H9 (cell line): ENCODE data around the gene DMD. TPM values are rescaled to one million over a fixed set of nuclear protein-coding genes. Genes with fewer than 3 reads are reported as not detected.
A peak's percentile ranks its signal among the peaks of the same experiment; 100 is the strongest.

Experiments used
- DNase-seq: peaks from one replicate; pipeline ENCODE4 v3.0.0-alpha.2; 2017
- H2AFZ ChIP-seq: one replicate; pipeline ENCODE4 v1.6.1; 2013; ENCODE audit warnings: mild to moderate bottlenecking, low read length, control low read depth, moderate library complexity
- H2AK5ac ChIP-seq: 2 replicates; pipeline ENCODE4 v1.6.1; 2013; ENCODE audit warnings: low read length, control low read depth, mixed read lengths; ENCODE audit not compliant: insufficient read length
- H2BK120ac ChIP-seq: one replicate; pipeline ENCODE4 v1.6.1; 2013; ENCODE audit warnings: low read depth, mild to moderate bottlenecking, low read length, control low read depth, inconsistent platforms; ENCODE audit not compliant: poor library complexity, severe bottlenecking
- H2BK12ac ChIP-seq: 2 replicates; pipeline ENCODE4 v1.6.1; 2013; ENCODE audit warnings: low read length, control low read depth, mixed read lengths, low read depth; ENCODE audit not compliant: insufficient read length
- H2BK15ac ChIP-seq: 2 replicates; pipeline ENCODE4 v1.6.1; 2013; ENCODE audit warnings: low read depth, low read length, control low read depth
- H2BK20ac ChIP-seq: one replicate; pipeline ENCODE4 v1.6.1; 2013; ENCODE audit warnings: low read depth, mild to moderate bottlenecking, low read length, control low read depth, inconsistent platforms; ENCODE audit not compliant: poor library complexity, severe bottlenecking
- H2BK5ac ChIP-seq: 2 replicates; pipeline ENCODE4 v1.6.1; 2013; ENCODE audit warnings: low read length, control low read depth, mixed read lengths; ENCODE audit not compliant: insufficient read length
- H3K14ac ChIP-seq: 2 replicates; pipeline ENCODE4 v1.6.1; 2013; ENCODE audit warnings: low read length, control low read depth; ENCODE audit not compliant: insufficient read depth
- H3K18ac ChIP-seq: 2 replicates; pipeline ENCODE4 v1.6.1; 2013; ENCODE audit warnings: low read depth, mild to moderate bottlenecking, mixed read lengths, low read length, control low read depth; ENCODE audit not compliant: insufficient read length
- H3K23ac ChIP-seq: 2 replicates; pipeline ENCODE4 v1.6.1; 2013; ENCODE audit warnings: low read length, control low read depth, mixed read lengths, low read depth; ENCODE audit not compliant: insufficient read length
- H3K23me2 ChIP-seq: 2 replicates; pipeline ENCODE4 v1.6.1; 2013; ENCODE audit warnings: low read depth, mild to moderate bottlenecking, mixed read lengths, low read length, control low read depth; ENCODE audit not compliant: insufficient read length, poor library complexity, severe bottlenecking
- H3K27ac ChIP-seq: 2 replicates; pipeline ENCODE4 v1.5.1; 2013; ENCODE audit warnings: low read length, control low read depth, mixed read lengths, low read depth; ENCODE audit not compliant: insufficient read length
- H3K27me3 ChIP-seq: 2 replicates; pipeline ENCODE4 v1.6.1; 2013; ENCODE audit warnings: low read length, control low read depth, inconsistent platforms; ENCODE audit not compliant: insufficient read depth
- H3K4ac ChIP-seq: 2 replicates; pipeline ENCODE4 v1.6.1; 2013; ENCODE audit warnings: low read depth, mild to moderate bottlenecking, control low read depth, inconsistent platforms, low read length, moderate library complexity
- H3K4me1 ChIP-seq: 2 replicates; pipeline ENCODE4 v1.6.1; 2013; ENCODE audit warnings: low read length, control low read depth, inconsistent platforms; ENCODE audit not compliant: insufficient read depth
- H3K4me2 ChIP-seq: 2 replicates; pipeline ENCODE4 v1.6.1; 2013; ENCODE audit warnings: low read length, control low read depth, mixed read lengths; ENCODE audit not compliant: insufficient read length, insufficient read depth
- H3K56ac ChIP-seq: 2 replicates; pipeline ENCODE4 v1.6.1; 2013; ENCODE audit warnings: low read depth, mild to moderate bottlenecking, mixed read lengths, low read length, control low read depth; ENCODE audit not compliant: insufficient read length
- H3K79me1 ChIP-seq: 2 replicates; pipeline ENCODE4 v1.6.1; 2013; ENCODE audit warnings: low read depth, mild to moderate bottlenecking, moderate library complexity, low read length, control low read depth, inconsistent platforms; ENCODE audit not compliant: insufficient read depth, poor library complexity, severe bottlenecking
- H3K79me2 ChIP-seq: 2 replicates; pipeline ENCODE4 v1.6.1; 2013; ENCODE audit warnings: low read length, control low read depth, inconsistent platforms; ENCODE audit not compliant: insufficient read depth
- H3K9ac ChIP-seq: 2 replicates; pipeline ENCODE4 v1.6.1; 2013; ENCODE audit warnings: low read length, control low read depth, mixed read lengths; ENCODE audit not compliant: insufficient read length; ENCODE audit errors: extremely low read depth
- H3K9me3 ChIP-seq: one replicate; pipeline ENCODE4 v1.6.1; 2013; ENCODE audit warnings: low read depth, low read length, inconsistent platforms; ENCODE audit not compliant: control insufficient read depth
- H3T11ph ChIP-seq: one replicate; pipeline ENCODE4 v1.6.1; 2013; ENCODE audit warnings: mild to moderate bottlenecking, low read length, control low read depth, inconsistent platforms
- H4K20me1 ChIP-seq: one replicate; pipeline ENCODE4 v1.6.1; 2013; ENCODE audit not compliant: control insufficient read depth, insufficient read length, insufficient read depth
- H4K5ac ChIP-seq: 2 replicates; pipeline ENCODE4 v1.6.1; 2013; ENCODE audit warnings: low read depth, mild to moderate bottlenecking, mixed read lengths, low read length, control low read depth; ENCODE audit not compliant: insufficient read length
- H4K8ac ChIP-seq: replicated peaks from 2 replicates; pipeline ENCODE4 v1.6.1; 2013; ENCODE audit warnings: low read length, control low read depth, mixed read lengths, low read depth; ENCODE audit not compliant: insufficient read length
- H4K91ac ChIP-seq: 2 replicates; pipeline ENCODE4 v1.6.1; 2013; ENCODE audit warnings: low read depth, mild to moderate bottlenecking, moderate library complexity, mixed read lengths, low read length, control low read depth; ENCODE audit not compliant: insufficient read length
- H3K27ac Mint-ChIP-seq, 3 experiments: 2 replicates in 2 of 3; 3 replicates in 1 of 3; pipeline ENCODE4 v1.8.0; 2020 to 2021; ENCODE audit warnings: mixed read lengths in 3 of 3, mild to moderate bottlenecking in 1 of 3, moderate library complexity in 1 of 3
- H3K27me3 Mint-ChIP-seq: 2 replicates; pipeline ENCODE4 v1.8.0; 2021; ENCODE audit warnings: low read depth, mild to moderate bottlenecking, moderate library complexity, mixed read lengths
- H3K36me3 Mint-ChIP-seq, 3 experiments: 2 replicates in 2 of 3; 3 replicates in 1 of 3; pipeline ENCODE4 v1.8.0; 2020 to 2021; ENCODE audit warnings: low read depth in 3 of 3, mixed read lengths in 3 of 3; ENCODE audit not compliant: insufficient read depth in 1 of 3
- H3K4me1 Mint-ChIP-seq, 2 experiments: 2 replicates each; pipeline ENCODE4 v1.8.0; 2020; ENCODE audit warnings: mixed read lengths in 2 of 2
- H3K4me3 Mint-ChIP-seq, 2 experiments: 2 replicates in 1 of 2; 3 replicates in 1 of 2; pipeline ENCODE4 v1.8.0; 2020 to 2021; ENCODE audit warnings: mild to moderate bottlenecking in 2 of 2, mixed read lengths in 2 of 2, moderate library complexity in 1 of 2
- H3K9me3 Mint-ChIP-seq, 2 experiments: 2 replicates in 1 of 2; 3 replicates in 1 of 2; pipeline ENCODE4 v1.8.0; 2020; ENCODE audit warnings: mild to moderate bottlenecking in 2 of 2, mixed read lengths in 2 of 2, moderate library complexity in 1 of 2
- WGBS: extraction: QIAGEN DNeasy Blood & Tissue Kit; methylation state at CpG from one replicate; pipeline ENCODE4 v1.1.7; 2013; ENCODE audit warnings: missing lambda C conversion rate, low lambda C conversion rate, mixed read lengths; ENCODE audit not compliant: insufficient read length; ENCODE audit errors: extremely low coverage; 5-methylcytosine and 5-hydroxymethylcytosine counted together
- total RNA-seq: library from RNA; stranded (reverse); gene quantifications from 2 replicates; pipeline ENCODE4 v1.2.1, GENCODE V29; 2021
- TF ChIP-seq, protein P1 (sequence below): fragments of 200-600 bp; sonication (generic); conservative IDR thresholded peaks from 3 replicates; pipeline ENCODE4 v1.8.0; 2021; ENCODE audit warnings: antibody characterized with exemption, mild to moderate bottlenecking

Gene DMD
- total RNA-seq, 1 experiment from 2014 or later, result 3.8 TPM

DNA sequence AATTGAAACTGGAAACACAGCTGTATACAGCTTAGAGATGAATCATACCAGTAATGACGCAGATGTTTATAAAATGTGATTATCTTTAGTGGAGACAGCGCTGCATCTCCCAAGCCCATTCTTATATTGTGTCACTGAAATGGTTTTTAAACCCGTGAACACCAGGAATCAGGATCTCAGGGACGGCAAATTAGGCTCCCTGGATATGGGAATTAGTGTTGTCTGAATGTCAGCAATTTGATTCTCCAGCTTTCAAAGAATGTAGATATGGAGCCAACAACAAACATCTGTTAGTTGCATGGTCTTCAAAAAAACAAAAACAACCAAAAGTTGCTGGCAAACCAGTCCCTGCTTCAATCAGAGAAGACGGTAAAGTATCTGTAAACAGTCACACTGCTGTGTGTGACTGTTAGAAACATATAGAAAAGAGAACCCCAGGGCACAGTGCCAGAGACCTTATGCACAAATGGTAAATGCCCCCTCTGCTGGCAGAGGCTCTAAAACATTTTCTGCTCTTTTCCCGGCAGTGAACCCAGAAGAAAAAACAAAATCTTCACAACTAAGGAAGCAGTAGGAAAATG, 1787.7 kb downstream of the DMD start:
- TF ChIP-seq, protein P1, sequence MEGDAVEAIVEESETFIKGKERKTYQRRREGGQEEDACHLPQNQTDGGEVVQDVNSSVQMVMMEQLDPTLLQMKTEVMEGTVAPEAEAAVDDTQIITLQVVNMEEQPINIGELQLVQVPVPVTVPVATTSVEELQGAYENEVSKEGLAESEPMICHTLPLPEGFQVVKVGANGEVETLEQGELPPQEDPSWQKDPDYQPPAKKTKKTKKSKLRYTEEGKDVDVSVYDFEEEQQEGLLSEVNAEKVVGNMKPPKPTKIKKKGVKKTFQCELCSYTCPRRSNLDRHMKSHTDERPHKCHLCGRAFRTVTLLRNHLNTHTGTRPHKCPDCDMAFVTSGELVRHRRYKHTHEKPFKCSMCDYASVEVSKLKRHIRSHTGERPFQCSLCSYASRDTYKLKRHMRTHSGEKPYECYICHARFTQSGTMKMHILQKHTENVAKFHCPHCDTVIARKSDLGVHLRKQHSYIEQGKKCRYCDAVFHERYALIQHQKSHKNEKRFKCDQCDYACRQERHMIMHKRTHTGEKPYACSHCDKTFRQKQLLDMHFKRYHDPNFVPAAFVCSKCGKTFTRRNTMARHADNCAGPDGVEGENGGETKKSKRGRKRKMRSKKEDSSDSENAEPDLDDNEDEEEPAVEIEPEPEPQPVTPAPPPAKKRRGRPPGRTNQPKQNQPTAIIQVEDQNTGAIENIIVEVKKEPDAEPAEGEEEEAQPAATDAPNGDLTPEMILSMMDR, result peak; percentile 63
- DNase-seq, result peak; percentile 31
- Histone ChIP-seq H3K27me3 (no peaks in the 10 kb centered on the region), H2BK20ac (no peak overlapping the region), H3K23me2 (no peaks in the 10 kb centered on the region), H2AFZ (no peak overlapping the region), H3K4me2 (no peak overlapping the region), H2BK15ac (no peak overlapping the region), H3K79me1 (no peaks in the 10 kb centered on the region), H4K8ac (no peak overlapping the region), H3K9me3 (no peaks in the 10 kb centered on the region), H4K20me1 (no peaks in the 10 kb centered on the region), H3K23ac (no peak overlapping the region), H3K27ac (no peak overlapping the region), H3K79me2 (no peaks in the 10 kb centered on the region), H2AK5ac (no peak overlapping the region), H3K9ac (no peak overlapping the region), H3K14ac (no peak overlapping the region), H3K4ac (no peak overlapping the region), H4K5ac (no peak overlapping the region), H3K56ac (no peak overlapping the region), H2BK5ac (no peak overlapping the region), H2BK120ac (no peak overlapping the region), H2BK12ac (no peak overlapping the region), H3K18ac (no peak overlapping the region), H3T11ph (no peak overlapping the region), H3K4me1 (peaks cover 4% of the 10 kb centered on the region; the same call in 1 of the 2 replicates), H4K91ac (no peak overlapping the region)
- Mint-ChIP-seq H3K36me3 (peaks cover 0 to 3% (median 0%) of the 10 kb centered on the region in 3 experiments; a peak in 3 of 7 replicates), H3K27ac (no peak overlapping the region), H3K4me3 (no peak overlapping the region), H3K27me3 (peaks cover 1% of the 10 kb centered on the region), H3K4me1 (peaks cover 6 to 11% of the 10 kb centered on the region in 2 experiments; a peak in 3 of 4 replicates), H3K9me3 (peaks cover 57 to 65% of the 10 kb centered on the region in 2 experiments)
- WGBS, result no CpG with 5 or more reads among the region's 6 CpGs
